ENCODE measurements around the gene PDSS2.
A peak's percentile ranks its signal among the peaks of the same experiment; 100 is the strongest.

The PDSS2 gene

DNA sequence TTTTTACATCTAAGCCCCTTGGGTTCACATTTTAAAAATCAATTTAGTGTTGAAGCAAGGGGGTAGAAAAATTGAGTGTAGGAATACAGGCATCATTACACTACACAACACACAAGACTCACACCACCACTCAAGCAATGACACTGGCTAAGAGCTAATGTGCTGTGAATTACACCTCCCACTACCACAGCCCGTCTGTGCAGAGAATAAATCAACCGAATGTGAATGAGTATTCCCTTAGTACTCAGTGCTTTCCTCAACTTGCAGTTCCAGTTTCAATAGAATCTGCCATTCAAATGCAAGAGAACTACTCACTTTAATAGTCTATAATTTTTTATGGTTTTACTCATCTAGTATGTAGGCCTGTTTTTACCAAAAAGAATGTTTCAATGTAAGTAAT, 114.4 kb downstream of the PDSS2 start:
- Histone ChIP-seq H3K27me3 (ENCODE audit: insufficient read depth, low read depth, severe bottlenecking) (no peaks in the 10 kb centered on the region), H3K4me3 (ENCODE audit: low read depth, low read length) (no peak overlapping the region), H3K36me3 (no peaks in the 10 kb centered on the region), H3K27ac (no peak overlapping the region), H3K9me3 (ENCODE audit: severe bottlenecking) (no peaks in the 10 kb centered on the region)
- TF ChIP-seq, protein P1, sequence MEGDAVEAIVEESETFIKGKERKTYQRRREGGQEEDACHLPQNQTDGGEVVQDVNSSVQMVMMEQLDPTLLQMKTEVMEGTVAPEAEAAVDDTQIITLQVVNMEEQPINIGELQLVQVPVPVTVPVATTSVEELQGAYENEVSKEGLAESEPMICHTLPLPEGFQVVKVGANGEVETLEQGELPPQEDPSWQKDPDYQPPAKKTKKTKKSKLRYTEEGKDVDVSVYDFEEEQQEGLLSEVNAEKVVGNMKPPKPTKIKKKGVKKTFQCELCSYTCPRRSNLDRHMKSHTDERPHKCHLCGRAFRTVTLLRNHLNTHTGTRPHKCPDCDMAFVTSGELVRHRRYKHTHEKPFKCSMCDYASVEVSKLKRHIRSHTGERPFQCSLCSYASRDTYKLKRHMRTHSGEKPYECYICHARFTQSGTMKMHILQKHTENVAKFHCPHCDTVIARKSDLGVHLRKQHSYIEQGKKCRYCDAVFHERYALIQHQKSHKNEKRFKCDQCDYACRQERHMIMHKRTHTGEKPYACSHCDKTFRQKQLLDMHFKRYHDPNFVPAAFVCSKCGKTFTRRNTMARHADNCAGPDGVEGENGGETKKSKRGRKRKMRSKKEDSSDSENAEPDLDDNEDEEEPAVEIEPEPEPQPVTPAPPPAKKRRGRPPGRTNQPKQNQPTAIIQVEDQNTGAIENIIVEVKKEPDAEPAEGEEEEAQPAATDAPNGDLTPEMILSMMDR (IDR thresholded peaks at IDR 0.05; ENCODE audit: low read depth, low read length): no peak
- DNase-seq: no peak

- H3K9me3 ChIP-seq (ENCODE audit: severe bottlenecking): no peaks in the 10 kb centered on the region
- H3K36me3 ChIP-seq: no peaks in the 10 kb centered on the region
- no peak overlapping the region for H3K27ac ChIP-seq
- no peak for DNase-seq
- no peaks in the 10 kb centered on the region for H3K27me3 ChIP-seq (ENCODE audit: insufficient read depth, low read depth, severe bottlenecking)
- H3K4me3 ChIP-seq (ENCODE audit: low read depth, low read length): no peak overlapping the region
- TF ChIP-seq, protein P1 (IDR thresholded peaks at IDR 0.05; ENCODE audit: low read depth, low read length): no peak
Observed at GRCh38 chr6:107344383-107344782, 115.0 kb downstream of the PDSS2 start.

GRCh38 chr6:107342144-107342543, 117.2 kb downstream of the PDSS2 start:
- no peaks in the 10 kb centered on the region for H3K27me3 ChIP-seq (ENCODE audit: insufficient read depth, low read depth, severe bottlenecking)
- H3K36me3 ChIP-seq: no peaks in the 10 kb centered on the region
- DNase-seq: no peak
- H3K27ac ChIP-seq: no peak overlapping the region
- H3K4me3 ChIP-seq (ENCODE audit: low read depth, low read length): no peak overlapping the region
- no peaks in the 10 kb centered on the region for H3K9me3 ChIP-seq (ENCODE audit: severe bottlenecking)
- TF ChIP-seq, protein P1 (IDR thresholded peaks at IDR 0.05; ENCODE audit: low read depth, low read length): no peak

- Histone ChIP-seq H3K4me3 (ENCODE audit: low read depth, low read length) (no peak overlapping the region), H3K27ac (no peak overlapping the region), H3K36me3 (no peaks in the 10 kb centered on the region), H3K27me3 (ENCODE audit: insufficient read depth, low read depth, severe bottlenecking) (no peaks in the 10 kb centered on the region), H3K9me3 (ENCODE audit: severe bottlenecking) (no peaks in the 10 kb centered on the region)
- TF ChIP-seq, protein P1 (IDR thresholded peaks at IDR 0.05; ENCODE audit: low read depth, low read length): no peak
- DNase-seq: peak; percentile 25
Observed at GRCh38 chr6:107340881-107341280, 118.5 kb downstream of the PDSS2 start.

DNA sequence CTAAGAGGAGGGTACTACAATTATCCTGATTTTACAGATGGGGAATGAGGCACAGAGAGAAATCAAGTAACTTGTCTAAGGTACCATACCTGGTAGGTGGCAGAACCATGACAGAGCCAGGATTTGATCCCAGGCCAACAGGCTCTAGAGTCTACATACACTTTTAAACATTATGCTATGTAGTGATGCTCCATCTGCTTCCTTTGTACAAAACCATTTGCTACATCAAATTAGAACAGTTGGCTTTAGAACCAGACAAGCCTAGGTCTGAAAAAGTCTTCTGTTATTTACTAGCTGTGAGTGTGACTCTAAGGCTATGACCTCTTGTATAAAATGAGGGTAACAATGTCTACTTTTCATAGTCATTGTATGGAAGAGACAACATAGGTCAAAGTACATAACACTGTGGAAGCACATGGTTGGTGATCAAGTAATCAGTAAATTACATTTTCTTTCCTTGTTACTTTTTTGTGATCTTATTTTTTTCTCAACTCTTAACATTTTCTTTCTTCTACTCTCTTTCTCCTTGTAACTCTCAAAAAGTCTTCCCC, 122.1 kb downstream of the PDSS2 start:
- Histone ChIP-seq H3K4me3 (ENCODE audit: low read depth, low read length) (no peak overlapping the region), H3K27ac (no peak overlapping the region), H3K9me3 (ENCODE audit: severe bottlenecking) (no peaks in the 10 kb centered on the region), H3K27me3 (ENCODE audit: insufficient read depth, low read depth, severe bottlenecking) (no peaks in the 10 kb centered on the region), H3K36me3 (no peaks in the 10 kb centered on the region)
- TF ChIP-seq, protein P1 (IDR thresholded peaks at IDR 0.05; ENCODE audit: low read depth, low read length): no peak
- DNase-seq: no peak

DNA sequence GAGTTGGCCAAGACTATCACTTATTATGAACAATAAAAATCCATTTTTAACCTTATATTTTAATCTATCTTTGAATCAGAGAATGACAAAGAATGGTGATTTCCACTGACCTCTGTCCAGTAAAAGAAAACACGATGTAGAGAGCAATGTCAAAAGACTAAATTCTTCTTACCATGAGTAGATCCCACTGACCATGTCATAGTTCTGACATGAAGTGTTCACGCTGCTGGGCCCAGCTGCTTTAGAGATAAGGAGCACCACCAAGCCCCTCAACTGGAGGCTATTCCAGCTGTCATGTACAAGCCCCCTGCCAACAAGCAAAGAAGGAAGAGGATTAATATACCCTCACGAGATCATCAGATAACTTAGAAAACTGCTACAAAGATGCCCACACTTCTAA, 125.3 kb downstream of the PDSS2 start:
- Histone ChIP-seq H3K9me3 (ENCODE audit: severe bottlenecking) (no peaks in the 10 kb centered on the region), H3K27me3 (ENCODE audit: insufficient read depth, low read depth, severe bottlenecking) (no peaks in the 10 kb centered on the region), H3K36me3 (no peaks in the 10 kb centered on the region), H3K4me3 (ENCODE audit: low read depth, low read length) (no peak overlapping the region), H3K27ac (no peak overlapping the region)
- no peak for DNase-seq
- TF ChIP-seq, protein P1 (IDR thresholded peaks at IDR 0.05; ENCODE audit: low read depth, low read length): no peak

Measured in WERI-Rb-1 (cell line).